ENCODE measurements around the gene RAB3IP.
"Not testable (repeated sequence)": the region's sequence is repeated elsewhere in the genome, so short reads cannot be mapped to it uniquely, and the experiment has no call there.

Gene RAB3IP

GRCh38 chr12:69744109-69744508 lies 5.4 kb downstream of the RAB3IP start:
- H3K27me3 ChIP-seq, result peaks cover 0 to 5% (median 0%) of the 10 kb centered on the region in 11 experiments; a peak in 3 of 22 replicates
- no peak overlapping the region for H3K4me3 ChIP-seq
- H3K27ac ChIP-seq, result no peak overlapping the region
- peaks cover 6 to 15% (median 8%) of the 10 kb centered on the region in 10 experiments; a peak in 16 of 20 replicates for H3K4me1 ChIP-seq
- H4K20me1 ChIP-seq, result peaks cover 0 to 30% (median 0%) of the 10 kb centered on the region in 11 experiments; a peak in 5 of 22 replicates
- H3K4me2 ChIP-seq, result no peak overlapping the region
- peaks cover 0 to 5% (median 0%) of the 10 kb centered on the region in 11 experiments; a peak in 2 of 22 replicates for H3K36me3 ChIP-seq
- H3K9me3 ChIP-seq (replicated peaks in 1 of 11), result peaks cover 2 to 9% (median 4%) of the 10 kb centered on the region in 11 experiments; a peak in 18 of 22 replicates
- no peak for TF ChIP-seq Cebpa-rat (IDR thresholded peaks at IDR 0.05)
- H3K9ac ChIP-seq, result no peak overlapping the region

GRCh38 chr12:69751476-69751875 lies 12.8 kb downstream of the RAB3IP start:
- no peak overlapping the region for H3K4me2 ChIP-seq
- no peaks in the 10 kb centered on the region for H4K20me1 ChIP-seq
- no peaks in the 10 kb centered on the region for H3K27me3 ChIP-seq
- no peak overlapping the region for H3K9ac ChIP-seq
- peaks cover 9 to 26% (median 15%) of the 10 kb centered on the region in 11 experiments for H3K36me3 ChIP-seq
- H3K4me1 ChIP-seq, result no peaks in the 10 kb centered on the region
- no peak overlapping the region for H3K27ac ChIP-seq
- no peak for TF ChIP-seq Cebpa-rat (IDR thresholded peaks at IDR 0.05)
- no peak overlapping the region for H3K4me3 ChIP-seq
- H3K9me3 ChIP-seq (replicated peaks in 1 of 11), result peaks cover 9 to 20% (median 15%) of the 10 kb centered on the region in 11 experiments; a peak in 19 of 22 replicates

- peaks cover 26 to 42% (median 34%) of the 10 kb centered on the region in 11 experiments for H3K36me3 ChIP-seq
- H3K27me3 ChIP-seq, result no peaks in the 10 kb centered on the region
- no peaks in the 10 kb centered on the region for H3K4me1 ChIP-seq
- no peak for TF ChIP-seq Cebpa-rat (IDR thresholded peaks at IDR 0.05)
- H3K4me3 ChIP-seq, result no peak overlapping the region
- H3K27ac ChIP-seq, result no peak overlapping the region
- H4K20me1 ChIP-seq, result no peaks in the 10 kb centered on the region
- no peak overlapping the region for H3K9ac ChIP-seq
- H3K4me2 ChIP-seq, result no peak overlapping the region
- H3K9me3 ChIP-seq (replicated peaks in 1 of 11), result peaks cover 25 to 42% (median 35%) of the 10 kb centered on the region in 11 experiments
Measured at GRCh38 chr12:69755302-69755701, 16.6 kb downstream of the RAB3IP start.

GRCh38 chr12:69756088-69756755 lies 17.6 kb downstream of the RAB3IP start:
- no peak overlapping the region for H3K4me3 ChIP-seq
- H3K27me3 ChIP-seq, result no peaks in the 10 kb centered on the region
- H3K4me2 ChIP-seq, result no peak overlapping the region
- no peak overlapping the region for H3K9ac ChIP-seq
- H3K9me3 ChIP-seq (replicated peaks in 1 of 11), result peaks cover 34 to 51% (median 45%) of the 10 kb centered on the region in 11 experiments
- H3K36me3 ChIP-seq, result peaks cover 27 to 51% (median 37%) of the 10 kb centered on the region in 11 experiments
- H3K27ac ChIP-seq, result no peak overlapping the region
- TF ChIP-seq Cebpa-rat (IDR thresholded peaks at IDR 0.05), result no peak
- no peaks in the 10 kb centered on the region for H3K4me1 ChIP-seq
- H4K20me1 ChIP-seq, result no peaks in the 10 kb centered on the region

- H3K36me3 ChIP-seq, result peaks cover 27 to 70% (median 50%) of the 10 kb centered on the region in 11 experiments
- H3K9me3 ChIP-seq (replicated peaks in 1 of 11), result peaks cover 48 to 68% (median 62%) of the 10 kb centered on the region in 11 experiments
- no peak overlapping the region for H3K9ac ChIP-seq
- no peak overlapping the region for H3K4me2 ChIP-seq
- no peak overlapping the region for H3K4me3 ChIP-seq
- no peak for TF ChIP-seq Cebpa-rat (IDR thresholded peaks at IDR 0.05)
- H4K20me1 ChIP-seq, result no peaks in the 10 kb centered on the region
- no peak overlapping the region for H3K27ac ChIP-seq
- H3K27me3 ChIP-seq, result no peaks in the 10 kb centered on the region
- H3K4me1 ChIP-seq, result no peaks in the 10 kb centered on the region
Measured at GRCh38 chr12:69758105-69758504, 19.4 kb downstream of the RAB3IP start.

GRCh38 chr12:69759581-69759980 lies 20.9 kb downstream of the RAB3IP start:
- H3K36me3 ChIP-seq, result peaks cover 27 to 82% (median 63%) of the 10 kb centered on the region in 11 experiments

GRCh38 chr12:69765515-69765914 lies 26.9 kb downstream of the RAB3IP start:
- H3K9ac ChIP-seq, result no peak overlapping the region
- peaks cover 83 to 99% (median 92%) of the 10 kb centered on the region in 11 experiments for H3K9me3 ChIP-seq (replicated peaks in 1 of 11)
- peaks cover 39 to 89% (median 70%) of the 10 kb centered on the region in 11 experiments for H3K36me3 ChIP-seq
- H3K27ac ChIP-seq, result no peak overlapping the region
- no peak for TF ChIP-seq Cebpa-rat (IDR thresholded peaks at IDR 0.05)
- no peak overlapping the region for H3K4me2 ChIP-seq
- no peak overlapping the region for H3K4me3 ChIP-seq
- H4K20me1 ChIP-seq, result no peaks in the 10 kb centered on the region
- H3K27me3 ChIP-seq, result no peaks in the 10 kb centered on the region
- H3K4me1 ChIP-seq, result no peaks in the 10 kb centered on the region

More at GRCh38 chr12:69759581-69759980, 20.9 kb downstream of the RAB3IP start:
- not testable (repeated sequence) for H3K4me2 ChIP-seq, H3K9ac ChIP-seq, H3K27me3 ChIP-seq, H3K4me3 ChIP-seq, H3K4me1 ChIP-seq, H4K20me1 ChIP-seq, H3K27ac ChIP-seq
- peaks cover 61 to 82% (median 76%) of the 10 kb centered on the region in 11 experiments for H3K9me3 ChIP-seq (replicated peaks in 1 of 11)

GRCh38 chr12:69766260-69766659 lies 27.6 kb downstream of the RAB3IP start:
- TF ChIP-seq Cebpa-rat (IDR thresholded peaks at IDR 0.05), result no peak
- H3K4me3 ChIP-seq, result no peak overlapping the region
- H3K4me2 ChIP-seq, result no peak overlapping the region
- H3K4me1 ChIP-seq, result no peaks in the 10 kb centered on the region
- H3K27me3 ChIP-seq, result no peaks in the 10 kb centered on the region
- H3K9ac ChIP-seq, result no peak overlapping the region
- H3K9me3 ChIP-seq (replicated peaks in 1 of 11), result peaks cover 80 to 97% (median 91%) of the 10 kb centered on the region in 11 experiments
- no peaks in the 10 kb centered on the region for H4K20me1 ChIP-seq
- H3K27ac ChIP-seq, result no peak overlapping the region
- peaks cover 39 to 84% (median 70%) of the 10 kb centered on the region in 11 experiments for H3K36me3 ChIP-seq

- H3K4me3 ChIP-seq, result no peak overlapping the region
- H3K27ac ChIP-seq, result no peak overlapping the region
- H3K9me3 ChIP-seq (replicated peaks in 1 of 11), result peaks cover 9 to 39% (median 29%) of the 10 kb centered on the region in 11 experiments; a peak in 21 of 22 replicates
- no peaks in the 10 kb centered on the region for H3K4me1 ChIP-seq
- no peak for TF ChIP-seq Cebpa-rat (IDR thresholded peaks at IDR 0.05)
- peaks cover 7 to 30% (median 13%) of the 10 kb centered on the region in 11 experiments; a peak in 15 of 22 replicates for H3K36me3 ChIP-seq
- H4K20me1 ChIP-seq, result no peaks in the 10 kb centered on the region
- H3K9ac ChIP-seq, result no peak overlapping the region
- no peak overlapping the region for H3K4me2 ChIP-seq
- no peaks in the 10 kb centered on the region for H3K27me3 ChIP-seq
Measured at GRCh38 chr12:69779928-69780327, 41.3 kb downstream of the RAB3IP start.

Data from BLaER1 treated with 17β-estradiol and CSF1 and Interleukin-3, amounts not matched to agents 10 nM and 100 nM (cell line).